GM21390 (cell line): ENCODE data around the gene MEPCE.
A peak's percentile ranks its signal among the peaks of the same experiment; 100 is the strongest.
"Not testable (repeated sequence)": the region's sequence is repeated elsewhere in the genome, so short reads cannot be mapped to it uniquely, and the experiment has no call there.

Experiments
- ATAC-seq: cut with Tn5 transposase; IDR thresholded peaks from one replicate; pipeline ENCODE4 v1.9.1; 2021; ENCODE audit not compliant: unreplicated experiment

The MEPCE gene

GRCh38 chr7:100433592-100434296, 4.1 kb downstream of the MEPCE start:
- no peak for ATAC-seq

GRCh38 chr7:100434297-100435144, 4.9 kb downstream of the MEPCE start:
- no peak for ATAC-seq

GRCh38 chr7:100435401-100436304, 6.0 kb downstream of the MEPCE start:
- peak; percentile 25 for ATAC-seq

- no peak for ATAC-seq
Measured at GRCh38 chr7:100437150-100438100, 7.8 kb downstream of the MEPCE start.

- ATAC-seq: no peak
Measured at GRCh38 chr7:100438172-100438571, 8.5 kb downstream of the MEPCE start.

- not testable (repeated sequence) for ATAC-seq
Measured at GRCh38 chr7:100438731-100439130, 9.1 kb downstream of the MEPCE start.

- not testable (repeated sequence) for ATAC-seq
Measured at GRCh38 chr7:100439244-100439643, 9.6 kb downstream of the MEPCE start.

- no peak for ATAC-seq
Measured at GRCh38 chr7:100441641-100442535, 12.3 kb downstream of the MEPCE start.

GRCh38 chr7:100443096-100443840, 13.6 kb downstream of the MEPCE start:
- ATAC-seq: no peak

GRCh38 chr7:100444311-100445278, 15.0 kb downstream of the MEPCE start:
- no peak for ATAC-seq

GRCh38 chr7:100446040-100446439, 16.4 kb downstream of the MEPCE start:
- ATAC-seq: no peak

GRCh38 chr7:100447363-100447762, 17.7 kb downstream of the MEPCE start:
- not testable (repeated sequence) for ATAC-seq

- ATAC-seq: no peak
Measured at GRCh38 chr7:100449190-100449795, 19.7 kb downstream of the MEPCE start.

- ATAC-seq: no peak
Measured at GRCh38 chr7:100452513-100452912, 22.9 kb downstream of the MEPCE start.

GRCh38 chr7:100453854-100454253, 24.2 kb downstream of the MEPCE start:
- ATAC-seq: not testable (repeated sequence)

GRCh38 chr7:100455206-100455605, 25.6 kb downstream of the MEPCE start:
- no peak for ATAC-seq

GRCh38 chr7:100456562-100456961, 26.9 kb downstream of the MEPCE start:
- no peak for ATAC-seq
